Natural killer cell (primary cell): ENCODE measurements around the gene ZNF880. TPM values are rescaled to one million over a fixed set of nuclear protein-coding genes. Genes with fewer than 3 reads are reported as not detected.

ENCODE experiments used
- ATAC-seq, 3 donors: fragments of 150-1000 bp in 2 of 3; fragments of 200-7000 bp in 1 of 3; cut with Tn5 transposase; 1 replicate in 1 of 3; 2 replicates in 2 of 3; pipeline ENCODE4 v1.10.0; 2021; ENCODE audit warnings: mild to moderate bottlenecking in 2 of 3, moderate library complexity in 2 of 3
- DNase-seq, 2 donors: peaks; one replicate each; pipeline versions ENCODE4 v3.0.0 to v3.0.0-alpha.2; 2013 to 2021; ENCODE audit warnings: mixed read lengths in 1 of 2
- H3K27ac ChIP-seq: one replicate; pipeline ENCODE4 v1.5.1; 2013; ENCODE audit warnings: mild to moderate bottlenecking, low read length
- H3K27me3 ChIP-seq: one replicate; pipeline ENCODE4 v1.6.1; 2013; ENCODE audit warnings: low read length; ENCODE audit not compliant: control insufficient read depth, insufficient read depth
- H3K36me3 ChIP-seq: one replicate; pipeline ENCODE4 v1.6.1; 2013; ENCODE audit warnings: low read length; ENCODE audit not compliant: control insufficient read depth, insufficient read depth
- H3K4me1 ChIP-seq: one replicate; pipeline ENCODE4 v1.6.1; 2013; ENCODE audit warnings: low read length; ENCODE audit not compliant: control insufficient read depth, insufficient read depth
- H3K4me3 ChIP-seq: one replicate; pipeline ENCODE4 v1.5.1; 2013; ENCODE audit warnings: low read length
- H3K9me3 ChIP-seq: one replicate; pipeline ENCODE4 v1.6.1; 2013; ENCODE audit warnings: low read length; ENCODE audit not compliant: control insufficient read depth, insufficient read depth
- H3K27ac Mint-ChIP-seq, 2 donors: one replicate each; pipeline ENCODE4 v1.8.0; 2022; ENCODE audit warnings: mild to moderate bottlenecking in 2 of 2, mixed read lengths in 2 of 2, moderate library complexity in 1 of 2
- H3K27me3 Mint-ChIP-seq, 2 donors: one replicate each; pipeline ENCODE4 v1.8.0; 2022; ENCODE audit warnings: low read depth in 2 of 2, mixed read lengths in 2 of 2
- H3K36me3 Mint-ChIP-seq: one replicate; pipeline ENCODE4 v1.8.0; 2022; ENCODE audit warnings: mixed read lengths
- H3K4me1 Mint-ChIP-seq, 2 donors: one replicate each; pipeline ENCODE4 v1.8.0; 2022; ENCODE audit warnings: mixed read lengths in 2 of 2
- H3K4me3 Mint-ChIP-seq: one replicate; pipeline ENCODE4 v1.8.0; 2022; ENCODE audit warnings: mild to moderate bottlenecking, moderate library complexity, mixed read lengths
- H3K9me3 Mint-ChIP-seq, 2 donors: one replicate each; pipeline ENCODE4 v1.8.0; 2022; ENCODE audit warnings: mixed read lengths in 2 of 2
- CTCF ChIP-seq: fragments of 200-600 bp; IDR thresholded peaks from one replicate; pipeline ENCODE4 v1.8.0; 2022; ENCODE audit warnings: antibody characterized with exemption
- WGBS: methylation state at CpG from one replicate; pipeline ENCODE4 v1.1.7; 2013; ENCODE audit warnings: missing lambda C conversion rate; ENCODE audit not compliant: insufficient coverage; 5-methylcytosine and 5-hydroxymethylcytosine counted together
- intact Hi-C: fragments of 100-400 bp; cut with micrococcal nuclease; formaldehyde crosslinking; loops from one replicate; pipeline ENCODE4 v1.14.2; 2022
- total RNA-seq, 4 donors: library from RNA; stranded (reverse); fragments of 120-200 nt in 1 of 4; gene quantifications; one replicate each; pipeline versions ENCODE4 v1.2.3 to v1.2.4, GENCODE V29; 2013 to 2022

Gene ZNF880
- total RNA-seq, result 10 to 100 TPM; 23.1 to 33.2 (median 31.2) TPM
- total RNA-seq (2013), result 32.9 TPM

GRCh38 chr19:52369559-52370340 is at the start of gene ZNF880:
TSS of gene ZNF880 (plus strand) at chr19:52369923. CDS start at chr19:52369966, 43 bp downstream.
- DNase-seq, result peak; percentile 93
- peaks cover 11% of the 10 kb centered on the region for H3K4me1 ChIP-seq
- peaks cover 50% of the 10 kb centered on the region for H3K9me3 ChIP-seq
- H3K4me3 Mint-ChIP-seq, result peak within 1 kb of the TSS; percentile 96
- ATAC-seq, result peak; percentile 93 to 96 (median 94)
- H3K36me3 ChIP-seq, result peaks cover 16% of the 10 kb centered on the region
- WGBS, result 4% methylated on average over 52 of the region's 52 CpGs
- peak within 1 kb of the TSS; percentile 99 for H3K27ac ChIP-seq
- peak within 1 kb of the TSS; percentile 89 for H3K4me3 ChIP-seq
- no peaks in the 10 kb centered on the region for H3K27me3 Mint-ChIP-seq
- H3K27me3 ChIP-seq, result no peaks in the 10 kb centered on the region
- peaks cover 12 to 14% of the 10 kb centered on the region in 2 donors for H3K4me1 Mint-ChIP-seq
- peak within 1 kb of the TSS; percentile 97 to 99 for H3K27ac Mint-ChIP-seq
- intact Hi-C loops, result loop anchor here (1.0 to 2.0 kb wide), 2 partner anchors 27 to 33 kb away; partner anchors contain the start of genes ZNF528 and ZNF610
- no peak for TF ChIP-seq CTCF
- H3K9me3 Mint-ChIP-seq, result peaks cover 8 to 23% of the 10 kb centered on the region in 2 donors
- H3K36me3 Mint-ChIP-seq, result peaks cover 33% of the 10 kb centered on the region

- Mint-ChIP-seq H3K36me3 (peaks cover 60% of the 10 kb centered on the region), H3K4me1 (peaks cover 0 to 3% of the 10 kb centered on the region in 2 donors), H3K27ac (no peak overlapping the region), H3K9me3 (peaks cover 12 to 30% of the 10 kb centered on the region in 2 donors), H3K4me3 (no peak overlapping the region), H3K27me3 (no peaks in the 10 kb centered on the region)
- 98% methylated on average over 6 of the region's 6 CpGs for WGBS
- ATAC-seq, result no peak
- Histone ChIP-seq H3K36me3 (peaks cover 48% of the 10 kb centered on the region), H3K27me3 (no peaks in the 10 kb centered on the region), H3K4me3 (no peak overlapping the region), H3K9me3 (peaks cover 58% of the 10 kb centered on the region), H3K4me1 (no peaks in the 10 kb centered on the region), H3K27ac (no peak overlapping the region)
- DNase-seq, result no peak
- TF ChIP-seq CTCF, result no peak
- intact Hi-C loops, result no loop called here
Observed at GRCh38 chr19:52322429-52322828, 47.3 kb upstream of the ZNF880 start.

- no peak for TF ChIP-seq CTCF
- Mint-ChIP-seq H3K4me1 (peaks cover 8 to 10% of the 10 kb centered on the region in 2 donors), H3K4me3 (no peak overlapping the region), H3K9me3 (peaks cover 7 to 25% of the 10 kb centered on the region in 2 donors), H3K27ac (no peak overlapping the region), H3K36me3 (peaks cover 34% of the 10 kb centered on the region), H3K27me3 (no peaks in the 10 kb centered on the region)
- no peak overlapping the region for H3K4me3 ChIP-seq
- ATAC-seq (no peak), DNase-seq (peak in 1 of 2 donors; percentile 12)
- peaks cover 65% of the 10 kb centered on the region for H3K9me3 ChIP-seq
- H3K36me3 ChIP-seq, result no peaks in the 10 kb centered on the region
- peaks cover 13% of the 10 kb centered on the region for H3K4me1 ChIP-seq
- intact Hi-C loops, result no loop called here
- no peak overlapping the region for H3K27ac ChIP-seq
- WGBS, result 90% methylated on average over 10 of the region's 10 CpGs
- no peaks in the 10 kb centered on the region for H3K27me3 ChIP-seq
Observed at GRCh38 chr19:52331757-52332156, 38.0 kb upstream of the ZNF880 start.
